Measurements from ENCODE around the gene FEN1. TPM values are rescaled to one million over a fixed set of nuclear protein-coding genes. Genes with fewer than 3 reads are reported as not detected.

The FEN1 gene
- total and polyA plus RNA-seq, 2 of the 8 experiments (the other 6 are each of a cell fraction or from before 2014, with no cell fraction given) = 52.6 to 86.1 TPM

DNA sequence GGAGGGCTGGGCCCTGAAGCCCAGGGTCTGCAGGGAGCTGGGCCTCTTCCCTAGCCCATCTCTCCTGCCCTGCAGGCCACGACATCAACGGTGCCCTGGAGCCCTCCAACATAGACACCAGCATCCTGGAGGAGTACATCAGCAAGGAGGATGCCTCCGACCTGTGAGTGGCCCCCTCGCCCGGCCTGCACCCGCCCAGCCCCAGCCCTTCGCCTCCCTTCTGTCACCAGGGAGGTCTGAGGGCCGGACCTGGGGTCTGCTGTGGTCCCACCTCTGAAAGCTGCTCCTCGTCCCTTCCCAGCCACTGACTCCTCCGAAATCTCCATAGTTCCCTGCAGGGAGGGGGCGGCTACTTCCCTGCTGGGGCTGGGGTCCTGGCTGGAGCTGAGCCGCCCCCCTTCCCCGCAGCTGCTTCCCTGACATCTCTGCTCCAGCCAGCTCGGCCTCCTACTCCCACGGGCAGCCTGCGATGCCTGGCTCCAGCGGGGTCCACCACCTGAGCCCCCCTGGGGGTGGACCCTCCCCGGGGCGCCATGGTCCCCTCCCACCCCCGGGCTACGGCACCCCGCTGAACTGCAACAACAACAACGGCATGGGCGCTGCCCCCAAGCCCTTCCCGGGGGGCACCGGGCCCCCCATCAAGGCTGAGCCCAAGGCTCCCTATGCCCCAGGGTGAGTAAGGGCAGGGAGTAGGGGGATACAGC is 27.0 kb upstream of the FEN1 start:
- H2AFZ ChIP-seq (ENCODE audit: low read length) = no peak overlapping the region
- no peak overlapping the region for H2BK5ac ChIP-seq (ENCODE audit: low read depth, low read length)
- H2AK5ac ChIP-seq (ENCODE audit: low read depth, low read length) = no peak overlapping the region
- no peak overlapping the region for H3K14ac ChIP-seq (ENCODE audit: insufficient read length)
- H3K56ac ChIP-seq (replicated peaks; ENCODE audit: insufficient read length, low read depth, low read length) = no peak overlapping the region
- no peaks in the 10 kb centered on the region for H3K23me2 ChIP-seq (ENCODE audit: low read depth, low read length)
- H3K4me3 ChIP-seq (ENCODE audit: extremely low read depth in 1 of 4, insufficient read depth in 2 of 4, low read depth in 3 of 4, low read length in 4 of 4) = no peak overlapping the region
- H3K36me3 ChIP-seq (ENCODE audit: control insufficient read depth in 2 of 4, insufficient read depth in 4 of 4, low read length in 3 of 4) = no peaks in the 10 kb centered on the region
- WGBS, 2 experiments (ENCODE audit: extremely low coverage in 1 of 2, insufficient coverage in 1 of 2, insufficient read length in 1 of 2, insufficient replicate concordance in 2 of 2, low coverage in 1 of 2, low lambda C conversion rate in 2 of 2, missing lambda C conversion rate in 1 of 2) = 88% methylated on average over 21 of the region's 26 CpGs; no CpG with 5 or more reads in 1 of the 2 experiments
- FAIRE-seq = no peak
- H3K4me1 ChIP-seq (replicated peaks in 1 of 4; ENCODE audit: control insufficient read depth in 3 of 4, insufficient read depth in 4 of 4, low read length in 3 of 4) = peaks cover 0 to 21% (median 13%) of the 10 kb centered on the region in 4 experiments; a peak in 6 of 7 replicates
- ChIA-PET POLR2A (ENCODE audit: partially characterized antibody) (interaction anchor here (0.6 to 2.2 kb wide), 6 partner anchors 18 to 50 kb away, joined by 3 to 8 read pairs (median 4); partner anchors contain the start of genes FEN1 and TMEM258), CTCF (ENCODE audit: partially characterized antibody) (interaction anchor here (1.0 to 5.3 kb wide), 15 partner anchors 8 to 136 kb away, joined by 3 to 38 read pairs (median 8); partner anchors contain the start of gene MYRF)
- H4K20me1 ChIP-seq (replicated peaks in 1 of 2; ENCODE audit: control insufficient read depth in 1 of 2, insufficient read depth in 2 of 2, low read length in 2 of 2) = no peaks in the 10 kb centered on the region
- no peaks in the 10 kb centered on the region for H3K79me1 ChIP-seq (ENCODE audit: low read depth, low read length)
- H3K23ac ChIP-seq (ENCODE audit: insufficient read length) = no peak overlapping the region
- H3K27ac ChIP-seq (ENCODE audit: low read depth, low read length) = no peak overlapping the region
- no peaks in the 10 kb centered on the region for H3K9me3 ChIP-seq (ENCODE audit: insufficient read depth in 2 of 2, low read depth in 1 of 2, low read length in 1 of 2)
- H3K4me2 ChIP-seq (ENCODE audit: insufficient read depth in 1 of 2, low read depth in 2 of 2, low read length in 2 of 2) = no peak overlapping the region
- no peak overlapping the region for H2BK120ac ChIP-seq (replicated peaks; ENCODE audit: low read depth, low read length)
- no peak overlapping the region for H3K18ac ChIP-seq (ENCODE audit: extremely low read depth, low read length)
- 0 out of 2 replicates have a peak overlapping the region, but pooled peaks have one; percentile 27 for H2BK12ac ChIP-seq (ENCODE audit: low read depth, low read length)
- no peak overlapping the region for H3K9ac ChIP-seq (replicated peaks in 1 of 4; ENCODE audit: extremely low read depth in 1 of 4, low read depth in 3 of 4, low read length in 3 of 4)
- H2BK15ac ChIP-seq (ENCODE audit: low read length) = no peak overlapping the region
- H4K5ac ChIP-seq (ENCODE audit: insufficient read length, low read depth, low read length) = no peak overlapping the region
- H4K91ac ChIP-seq (replicated peaks; ENCODE audit: insufficient read length, low read length) = no peak overlapping the region
- no peak overlapping the region for H3K4ac ChIP-seq (replicated peaks; ENCODE audit: insufficient read length, low read depth, low read length)
- H4K8ac ChIP-seq (ENCODE audit: extremely low read depth, insufficient read depth, low read length) = no peak overlapping the region; the same call in 1 of the 2 replicates
- no peak for DNase-seq (ENCODE audit: low read depth in 1 of 2, low spot score in 2 of 2)
- H2BK20ac ChIP-seq (ENCODE audit: low read length) = no peak overlapping the region
- no peaks in the 10 kb centered on the region for H3K27me3 ChIP-seq (replicated peaks in 1 of 4; ENCODE audit: control insufficient read depth in 3 of 4, extremely low read depth in 1 of 4, insufficient read depth in 3 of 4, low read length in 3 of 4)
- H3K79me2 ChIP-seq (ENCODE audit: control insufficient read depth in 1 of 2, insufficient read depth in 2 of 2, low read length in 2 of 2) = no peaks in the 10 kb centered on the region
- TF ChIP-seq NRF1 (IDR thresholded peaks at IDR 0.05; ENCODE audit: low read depth, low read length) = no peak
- no peak for TF ChIP-seq POU5F1 (IDR thresholded peaks at IDR 0.05; ENCODE audit: low read depth, low read length)
- no peak for TF ChIP-seq FOSL1 (IDR thresholded peaks at IDR 0.05; ENCODE audit: insufficient read depth, low read depth, low read length)
- TF ChIP-seq CTBP2 (IDR thresholded peaks at IDR 0.05; ENCODE audit: borderline replicate concordance, insufficient read depth, insufficient read length, low read length) = no peak
- no peak for TF ChIP-seq CEBPB (IDR thresholded peaks at IDR 0.05; ENCODE audit: low read depth, low read length)
- no peak for TF ChIP-seq CBX8 (IDR thresholded peaks at IDR 0.05; ENCODE audit: borderline replicate concordance, low read depth, low read length)
- no peak for TF ChIP-seq HDAC2 (IDR thresholded peaks at IDR 0.05; ENCODE audit: borderline replicate concordance in 1 of 2, low read depth in 2 of 2, low read length in 2 of 2)
- TF ChIP-seq, protein P1, sequence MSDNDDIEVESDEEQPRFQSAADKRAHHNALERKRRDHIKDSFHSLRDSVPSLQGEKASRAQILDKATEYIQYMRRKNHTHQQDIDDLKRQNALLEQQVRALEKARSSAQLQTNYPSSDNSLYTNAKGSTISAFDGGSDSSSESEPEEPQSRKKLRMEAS (IDR thresholded peaks at IDR 0.05) = no peak
- TF ChIP-seq EGR1 (IDR thresholded peaks at IDR 0.05; ENCODE audit: borderline replicate concordance, low read depth, low read length) = no peak
- no peak for TF ChIP-seq SIX5 (IDR thresholded peaks at IDR 0.05; ENCODE audit: low read depth, low read length)
- no peak for TF ChIP-seq YY1 (IDR thresholded peaks at IDR 0.05; ENCODE audit: low read depth, low read length)
- no peak for TF ChIP-seq MAFK (IDR thresholded peaks at IDR 0.05; ENCODE audit: low read depth, low read length)
- no peak for TF ChIP-seq CREB1 (IDR thresholded peaks at IDR 0.05)
